NCI-H2107 treated with DMSO at 0.1 percent for 48 hours (cell line): Measurements from ENCODE around the gene PNMA3.
"Not testable (repeated sequence)": the region's sequence is repeated elsewhere in the genome, so short reads cannot be mapped to it uniquely, and the experiment has no call there.

ENCODE experiments used
- DNase-seq: peaks from one replicate; lab custom pipeline; 2025; ENCODE audit not compliant: unreplicated experiment; lab: John Stamatoyannopoulos, UW

The PNMA3 gene

DNA sequence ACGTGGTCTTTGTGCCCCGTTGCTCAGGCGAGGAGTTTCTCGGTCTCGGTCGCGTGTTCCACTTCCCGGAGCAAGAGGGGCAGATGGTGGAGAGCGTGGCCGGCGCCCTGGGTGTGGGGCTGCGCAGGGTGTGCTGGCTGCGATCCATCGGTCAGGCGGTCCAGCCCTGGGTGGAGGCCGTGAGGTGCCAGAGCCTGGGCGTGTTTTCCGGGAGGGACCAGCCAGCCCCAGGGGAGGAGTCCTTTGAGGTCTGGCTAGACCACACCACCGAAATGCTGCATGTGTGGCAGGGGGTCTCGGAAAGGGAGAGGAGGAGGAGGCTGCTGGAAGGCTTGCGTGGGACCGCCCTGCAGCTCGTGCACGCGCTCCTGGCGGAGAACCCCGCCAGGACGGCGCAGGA, 17.1 kb downstream of the PNMA3 start:
- DNase-seq, result not testable (repeated sequence)

DNA sequence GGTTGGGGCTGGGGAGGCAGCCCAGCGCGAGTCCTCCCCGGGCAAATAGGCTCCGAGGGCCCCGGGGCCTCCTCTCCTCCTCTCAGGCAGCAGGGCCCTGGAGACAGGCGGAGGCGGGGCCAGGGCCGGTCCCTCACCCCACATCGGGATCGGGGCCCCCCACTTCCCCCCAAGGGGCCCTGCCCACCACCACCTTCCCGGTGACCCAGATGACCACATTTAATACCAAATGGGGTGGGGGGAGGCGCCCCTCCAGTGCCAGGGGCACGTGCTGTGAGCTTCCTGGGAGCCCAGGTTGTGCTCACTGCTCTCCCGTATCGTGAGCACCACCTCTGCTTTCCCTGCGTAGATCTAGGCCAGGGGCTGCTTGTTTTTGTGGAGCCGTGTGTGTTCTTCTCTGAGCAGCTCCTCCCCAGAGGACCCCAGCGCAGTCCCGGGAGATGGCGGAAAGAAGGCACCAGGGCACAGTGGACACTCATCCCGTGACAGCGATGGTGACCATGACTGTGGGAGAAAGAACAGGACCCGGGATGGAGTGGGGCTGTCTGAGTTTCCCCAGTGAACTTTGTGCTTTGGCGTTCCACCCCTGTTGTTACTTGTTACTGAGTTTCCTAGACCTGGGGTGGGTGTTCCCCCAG, 18.1 kb downstream of the PNMA3 start:
- DNase-seq, result no peak

DNA sequence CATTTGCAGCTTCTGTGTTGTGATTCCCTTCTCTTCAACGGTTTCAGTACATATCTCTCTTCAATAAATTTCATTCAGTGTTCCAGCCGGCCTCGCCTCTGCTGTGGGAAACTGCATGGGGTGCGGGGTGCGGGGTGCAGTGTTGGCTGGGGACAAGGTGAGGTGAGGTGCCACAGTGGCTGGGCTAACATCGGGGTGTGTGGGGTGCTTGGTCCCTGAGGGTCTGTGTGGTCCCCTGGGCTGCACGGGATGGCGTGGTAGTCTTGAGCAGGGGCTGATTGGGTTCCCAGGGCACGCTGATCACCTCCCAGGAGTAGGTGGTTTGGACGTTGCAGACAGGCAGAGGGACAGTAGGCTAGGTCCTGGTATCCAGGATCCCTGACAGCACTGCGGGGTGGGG, 18.7 kb downstream of the PNMA3 start:
- no peak for DNase-seq

DNA sequence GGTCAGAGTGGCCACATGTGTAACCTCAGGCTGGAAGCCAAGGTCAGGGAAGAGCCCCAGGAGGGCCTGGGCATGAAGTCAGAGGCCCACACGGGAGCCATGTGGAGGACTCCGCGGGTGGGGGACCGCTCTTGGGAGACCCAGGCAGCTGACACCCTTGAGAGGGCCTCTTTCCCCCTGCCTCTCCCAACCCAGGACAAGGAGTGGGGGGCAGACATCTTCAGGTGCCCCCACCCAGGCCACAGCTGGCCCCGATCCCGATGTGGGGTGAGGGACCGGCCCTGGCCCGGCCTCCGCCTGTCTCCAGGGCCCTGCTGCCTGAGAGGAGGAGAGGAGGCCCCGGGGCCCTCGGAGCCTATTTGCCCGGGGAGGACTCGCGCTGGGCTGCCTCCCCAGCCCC, 19.1 kb downstream of the PNMA3 start:
- no peak for DNase-seq

DNA sequence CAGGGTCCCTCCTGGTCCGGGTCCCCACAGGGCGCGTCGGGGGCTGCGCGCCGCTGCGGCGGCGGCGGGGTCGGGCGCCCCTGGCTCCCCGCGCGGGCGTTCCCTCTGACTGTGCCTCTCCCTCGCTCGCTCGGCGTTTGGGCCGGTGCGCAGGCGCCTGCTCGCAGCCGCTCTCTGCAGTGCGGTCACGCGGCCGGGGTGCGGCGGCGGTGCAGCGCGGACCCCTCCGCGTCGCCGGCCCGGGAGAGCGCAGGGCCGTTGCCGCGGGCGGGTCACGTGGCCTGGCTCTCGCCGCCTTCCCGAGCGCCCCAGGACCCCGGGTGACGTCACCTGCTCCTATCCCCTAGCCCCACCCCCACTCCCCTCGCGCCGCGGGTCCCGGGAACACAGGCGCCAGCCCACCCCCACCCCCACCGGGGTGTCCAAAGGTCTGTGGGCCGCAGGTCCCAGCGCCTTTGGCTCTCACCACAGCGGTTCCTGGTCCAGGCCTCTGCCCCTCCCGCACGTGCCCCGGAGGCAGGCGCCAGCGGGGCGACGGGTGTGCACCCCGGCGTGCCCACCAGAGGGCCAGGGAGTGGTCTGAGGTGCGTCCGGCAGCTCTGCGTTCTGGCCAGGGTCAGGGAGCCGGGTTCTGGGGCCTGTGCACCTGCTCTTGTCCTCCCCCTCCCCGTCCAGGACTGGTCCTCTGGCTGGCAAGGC, 21.3 kb downstream of the PNMA3 start:
- DNase-seq, result not testable (repeated sequence)

DNA sequence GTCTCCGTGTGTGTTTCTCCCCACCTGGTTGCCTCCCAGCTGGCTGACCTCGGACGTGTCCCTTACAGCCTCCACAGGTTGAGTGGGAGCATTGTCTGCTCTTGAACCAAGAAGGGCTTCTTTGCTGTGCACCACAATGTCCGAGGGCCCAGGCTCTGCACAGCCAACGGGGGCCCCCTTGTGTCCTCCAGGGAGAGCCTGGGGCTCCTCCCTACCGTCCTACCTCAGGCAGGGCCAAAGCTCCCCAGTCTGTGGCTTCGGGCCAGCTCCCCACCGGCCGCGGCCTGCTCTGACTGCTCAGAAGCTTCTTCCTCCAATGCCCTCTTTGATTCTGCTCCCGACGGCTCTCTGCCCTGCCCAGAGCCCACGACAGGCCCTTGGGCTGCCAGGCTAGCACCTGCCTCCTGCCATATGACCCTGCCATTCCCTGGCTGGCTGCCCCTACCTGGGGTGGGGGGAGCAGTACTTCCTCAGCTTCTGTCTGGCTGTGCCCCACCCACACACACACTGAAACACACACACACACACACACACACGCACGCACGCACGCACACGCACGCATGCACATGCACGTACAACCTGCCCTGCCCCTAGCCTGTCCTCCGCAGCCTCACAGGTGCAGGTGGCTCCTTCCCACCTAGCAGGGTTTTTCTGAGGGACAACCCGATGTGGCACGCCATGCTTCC, 27.1 kb downstream of the PNMA3 start:
- not testable (repeated sequence) for DNase-seq

DNA sequence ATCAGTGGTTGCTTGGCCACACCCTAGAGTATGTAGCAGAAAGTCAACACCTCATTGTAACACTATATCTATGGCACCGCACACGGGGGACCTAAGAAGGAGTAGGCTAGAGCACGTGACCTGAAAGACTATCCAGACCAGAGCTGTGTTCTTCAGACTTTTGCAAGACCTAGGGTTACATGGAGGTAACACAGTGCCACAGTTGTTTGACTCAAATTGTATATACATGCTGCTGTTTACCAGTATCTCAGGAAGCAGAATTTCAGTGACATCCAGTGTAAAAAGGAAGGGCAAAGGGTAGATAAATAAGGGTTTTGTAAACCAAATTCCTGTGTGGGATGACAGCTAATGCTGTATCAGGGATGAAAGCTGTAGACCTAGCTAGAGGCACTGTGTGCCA, 46.1 kb downstream of the PNMA3 start:
- no peak for DNase-seq

DNA sequence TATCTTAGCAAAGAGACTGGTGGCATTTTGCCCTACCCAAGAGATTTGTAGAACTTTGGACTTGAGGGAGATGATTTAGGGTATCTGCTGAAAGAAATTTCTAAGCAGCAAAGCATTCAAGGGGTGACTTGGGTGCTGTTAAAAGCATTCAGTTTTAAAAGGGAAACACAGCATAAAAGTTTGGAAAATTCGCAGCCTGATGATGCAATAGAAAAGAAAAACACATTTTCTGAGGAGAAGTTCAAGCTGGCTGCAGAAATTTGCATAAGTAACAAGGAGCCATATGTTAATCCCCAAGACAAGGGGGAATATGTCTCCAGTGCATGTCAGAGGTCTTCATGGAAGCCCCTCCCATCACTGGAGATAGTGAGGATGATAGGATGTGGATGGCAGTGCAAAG, 48.7 kb downstream of the PNMA3 start:
- not testable (repeated sequence) for DNase-seq

DNA sequence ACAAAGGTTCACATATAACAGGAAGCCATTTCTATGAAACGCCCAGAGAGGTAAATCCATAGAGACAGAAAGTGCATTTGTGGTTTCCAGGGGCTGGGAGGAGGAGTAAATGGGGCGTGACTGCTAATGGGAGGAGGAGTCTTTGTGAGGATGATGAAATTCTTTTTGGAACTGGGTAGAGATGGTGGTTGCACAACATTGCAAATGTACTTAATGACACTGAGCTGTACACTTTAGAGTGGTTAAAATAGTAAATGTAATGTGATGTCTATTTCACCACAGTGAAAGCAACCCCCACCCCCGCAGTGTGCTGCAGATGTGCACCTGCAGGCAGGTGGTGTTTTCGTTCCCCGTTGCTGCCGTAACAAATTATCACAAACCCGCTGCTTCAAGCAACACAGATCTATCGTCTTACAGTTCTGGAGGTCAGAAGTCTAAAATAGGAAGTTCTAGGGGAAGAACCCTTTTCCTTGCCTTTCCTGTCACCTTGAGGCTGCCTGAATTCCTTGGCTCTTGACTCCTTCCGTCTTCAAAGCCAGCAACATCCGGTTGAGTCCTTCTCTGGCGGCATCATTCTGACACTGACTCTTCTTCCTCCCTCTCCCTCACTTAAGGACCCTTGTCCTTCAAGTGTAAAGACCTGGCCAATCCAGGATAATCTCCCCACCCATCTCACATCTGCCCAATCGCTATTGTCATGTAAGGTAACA, 50.0 kb downstream of the PNMA3 start:
- not testable (repeated sequence) for DNase-seq
